Stimulated activated naive CD8-positive, alpha-beta T cell treated with anti-CD3 and anti-CD28 coated beads, Interleukin-15, amount 100 ng/mL, for 72 hours (primary cell): ENCODE data around the gene LGALS3BP.
A peak's percentile ranks its signal among the peaks of the same experiment; 100 is the strongest.

Experiments
- ATAC-seq: fragments of 150-1000 bp; cut with Tn5 transposase; 2 replicates; pipeline ENCODE4 v1.10.0; 2021; ENCODE audit warnings: mild to moderate bottlenecking, moderate library complexity
- DNase-seq, 2 donors: peaks; one replicate each; pipeline ENCODE4 v3.0.0; 2021 to 2022
- H3K27ac Mint-ChIP-seq, 2 donors: one replicate each; pipeline ENCODE4 v1.8.0; 2022; ENCODE audit warnings: mild to moderate bottlenecking in 2 of 2, mixed read lengths in 2 of 2, moderate library complexity in 2 of 2
- H3K27me3 Mint-ChIP-seq: one replicate; pipeline ENCODE4 v1.8.0; 2022; ENCODE audit warnings: mixed read lengths
- H3K4me1 Mint-ChIP-seq: one replicate; pipeline ENCODE4 v1.8.0; 2022; ENCODE audit warnings: mild to moderate bottlenecking, mixed read lengths
- H3K4me3 Mint-ChIP-seq, 2 donors: one replicate each; pipeline ENCODE4 v1.8.0; 2022; ENCODE audit warnings: mild to moderate bottlenecking in 2 of 2, mixed read lengths in 2 of 2, moderate library complexity in 1 of 2
- H3K9me3 Mint-ChIP-seq, 2 donors: one replicate each; pipeline ENCODE4 v1.8.0; 2022; ENCODE audit warnings: mixed read lengths in 2 of 2

Gene LGALS3BP

GRCh38 chr17:79019632-79020584 lies 40.2 kb upstream of the LGALS3BP start:
- Mint-ChIP-seq H3K4me3 (no peak overlapping the region), H3K27ac (no peak overlapping the region), H3K27me3 (peaks cover 38% of the 10 kb centered on the region), H3K4me1 (peaks cover 16% of the 10 kb centered on the region), H3K9me3 (no peaks in the 10 kb centered on the region)
- DNase-seq: peak; percentile 35 to 54
- peak; percentile 72 for ATAC-seq

GRCh38 chr17:79019261-79019631 lies 39.5 kb upstream of the LGALS3BP start:
- peaks cover 31% of the 10 kb centered on the region for H3K27me3 Mint-ChIP-seq
- no peak for DNase-seq
- H3K27ac Mint-ChIP-seq: no peak overlapping the region
- no peak overlapping the region for H3K4me3 Mint-ChIP-seq
- peaks cover 9% of the 10 kb centered on the region for H3K4me1 Mint-ChIP-seq
- peaks cover 0 to under 1% of the 10 kb centered on the region in 2 donors for H3K9me3 Mint-ChIP-seq
- ATAC-seq: no peak

- Mint-ChIP-seq H3K27me3 (peaks cover 22% of the 10 kb centered on the region), H3K9me3 (peaks cover 0 to 5% of the 10 kb centered on the region in 2 donors), H3K4me3 (no peak overlapping the region), H3K27ac (no peak overlapping the region), H3K4me1 (no peaks in the 10 kb centered on the region)
- no peak for DNase-seq
- no peak for ATAC-seq
Measured at GRCh38 chr17:79018370-79018695, 38.6 kb upstream of the LGALS3BP start.

DNA sequence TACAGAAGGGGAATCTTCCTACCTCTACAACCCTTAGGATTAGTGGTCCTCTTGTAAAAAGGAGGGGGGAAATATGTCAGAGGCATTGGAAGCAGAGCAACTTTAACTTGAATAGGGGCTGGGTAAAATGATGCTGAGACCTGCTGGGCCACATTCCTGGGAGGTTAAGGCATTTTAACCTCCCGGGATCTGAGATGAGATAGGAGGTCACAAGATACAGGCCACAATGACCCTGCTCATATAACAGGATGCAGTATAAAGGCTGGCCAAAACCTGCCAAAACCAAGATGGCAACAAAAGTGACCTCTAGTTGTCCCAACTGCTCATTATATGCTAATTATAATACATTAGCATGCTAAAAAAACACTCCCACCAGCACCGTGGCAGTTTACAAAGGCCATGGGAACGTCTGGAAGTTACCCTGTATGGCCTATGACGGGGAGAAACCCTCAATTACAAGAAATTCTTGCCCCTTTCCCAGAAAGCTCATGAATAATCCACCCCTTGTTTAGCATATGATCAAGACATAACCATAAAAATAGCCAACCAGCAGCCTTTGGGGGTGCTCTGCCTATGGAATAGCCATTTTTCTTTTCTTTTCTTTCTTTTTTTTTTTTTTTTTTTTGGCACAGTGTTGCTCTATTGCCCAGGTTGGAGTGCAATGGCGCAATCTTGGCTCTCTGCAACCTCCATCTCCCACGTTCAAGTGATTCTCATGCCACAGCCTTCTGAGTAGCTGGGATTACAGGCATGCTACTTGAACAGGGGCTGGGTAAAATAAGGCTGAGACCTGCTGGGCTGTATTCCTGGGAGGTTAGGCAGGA lies 38.0 kb upstream of the LGALS3BP start:
- ATAC-seq (no peak), DNase-seq (no peak)
- Mint-ChIP-seq H3K27me3 (peaks cover 16% of the 10 kb centered on the region), H3K4me1 (no peaks in the 10 kb centered on the region), H3K4me3 (no peak overlapping the region), H3K27ac (no peak overlapping the region), H3K9me3 (peaks cover 0 to 5% of the 10 kb centered on the region in 2 donors)

DNA sequence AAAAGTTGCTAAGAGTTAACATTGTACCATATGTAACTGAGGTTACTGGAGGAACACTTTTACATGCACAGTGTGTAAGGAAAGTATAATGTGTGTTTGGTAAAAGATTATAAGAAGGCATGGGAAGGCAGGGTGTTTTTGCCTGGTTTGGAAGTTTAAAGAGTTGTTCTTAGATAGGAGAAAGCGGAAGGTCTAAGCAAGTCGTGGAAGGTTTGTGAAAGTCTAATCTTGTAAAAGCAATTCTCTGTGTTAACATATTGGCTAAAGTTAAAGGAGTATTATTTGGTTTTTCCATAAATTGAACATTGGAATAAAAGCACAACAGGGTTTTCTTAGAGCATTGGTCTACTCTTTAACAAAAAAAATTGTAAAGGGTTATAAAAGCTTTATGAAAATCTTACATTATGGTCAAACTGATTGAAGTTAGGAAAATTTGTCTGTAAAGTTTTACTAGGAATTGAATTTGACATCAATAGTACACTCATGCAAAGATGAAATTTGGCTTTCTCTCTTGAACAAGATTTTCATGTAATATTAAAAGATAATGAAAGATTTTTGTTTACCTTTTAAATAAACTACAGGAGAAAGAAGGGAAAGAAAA lies 34.5 kb upstream of the LGALS3BP start:
- no peak overlapping the region for H3K4me3 Mint-ChIP-seq
- ATAC-seq (no peak), DNase-seq (no peak)
- peaks cover 0 to 5% of the 10 kb centered on the region in 2 donors for H3K9me3 Mint-ChIP-seq
- peaks cover 12% of the 10 kb centered on the region for H3K4me1 Mint-ChIP-seq
- H3K27me3 Mint-ChIP-seq: no peaks in the 10 kb centered on the region
- H3K27ac Mint-ChIP-seq: no peak overlapping the region

DNA sequence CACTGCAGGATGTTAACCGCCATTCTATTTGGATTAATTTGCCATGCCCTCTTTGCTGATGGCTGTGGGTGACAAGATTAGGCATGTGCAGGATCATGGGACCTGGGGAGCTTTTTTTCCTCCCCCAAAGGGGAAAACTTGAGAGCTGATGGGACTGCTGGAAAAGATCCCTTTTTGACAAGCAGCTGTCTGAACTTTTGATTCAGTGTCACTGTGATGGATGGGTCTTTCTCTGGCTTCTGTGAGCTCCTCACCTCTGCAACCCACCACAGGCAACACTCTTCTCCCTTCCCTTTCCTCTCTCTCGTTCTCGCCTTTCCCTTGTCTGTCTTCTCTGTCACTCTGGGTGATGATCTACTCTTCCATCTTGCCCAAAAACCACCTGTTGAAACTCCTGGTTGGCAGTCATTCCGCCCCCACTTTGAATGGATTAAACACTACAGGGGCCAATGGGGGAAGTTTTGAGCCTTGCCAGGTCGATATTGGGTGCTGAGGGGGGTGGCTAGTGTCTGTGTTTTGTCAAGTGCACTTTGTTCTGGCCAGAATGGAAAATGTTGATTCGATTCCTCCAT lies 32.9 kb upstream of the LGALS3BP start:
- no peak overlapping the region for H3K27ac Mint-ChIP-seq
- ATAC-seq: no peak
- H3K27me3 Mint-ChIP-seq: no peaks in the 10 kb centered on the region
- peaks cover 26% of the 10 kb centered on the region for H3K4me1 Mint-ChIP-seq
- no peak overlapping the region for H3K4me3 Mint-ChIP-seq
- H3K9me3 Mint-ChIP-seq: peaks cover 0 to 5% of the 10 kb centered on the region in 2 donors
- DNase-seq: no peak

DNA sequence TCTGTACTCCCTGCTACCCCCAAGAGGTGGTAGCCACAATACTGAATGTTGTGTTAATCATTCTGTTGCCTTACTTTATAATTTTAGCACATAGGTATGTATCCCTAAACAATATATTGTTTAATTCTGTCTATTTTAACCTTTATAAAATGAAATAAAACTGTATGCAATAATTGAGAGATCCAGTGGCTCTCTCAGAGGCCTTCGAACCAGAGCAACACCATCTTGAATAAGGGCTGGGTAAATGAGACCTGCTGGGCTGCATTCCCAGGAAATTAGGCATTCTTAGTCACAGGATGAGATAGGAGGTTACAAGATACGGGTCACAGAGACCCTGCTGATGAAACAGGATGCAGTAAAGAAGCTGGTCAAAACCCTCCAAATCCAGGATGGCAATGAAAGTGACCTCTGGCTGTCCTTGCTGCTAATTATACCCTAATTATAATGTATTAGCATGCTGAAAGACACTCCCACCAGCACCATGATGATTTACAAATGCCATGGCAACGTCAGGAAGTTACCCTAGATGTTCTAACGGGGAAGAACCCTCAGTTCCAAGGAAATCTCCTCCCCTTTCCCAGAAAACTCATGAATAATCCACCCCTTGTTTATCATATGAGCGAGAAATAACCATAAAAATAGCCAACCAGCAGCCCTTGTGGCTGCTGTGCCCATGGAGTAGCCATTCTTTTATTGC lies 31.9 kb upstream of the LGALS3BP start:
- peaks cover 36% of the 10 kb centered on the region for H3K4me1 Mint-ChIP-seq
- ATAC-seq (no peak), DNase-seq (no peak)
- no peak overlapping the region for H3K4me3 Mint-ChIP-seq
- no peaks in the 10 kb centered on the region for H3K27me3 Mint-ChIP-seq
- H3K9me3 Mint-ChIP-seq: peaks cover 0 to 5% of the 10 kb centered on the region in 2 donors
- no peak overlapping the region for H3K27ac Mint-ChIP-seq

DNA sequence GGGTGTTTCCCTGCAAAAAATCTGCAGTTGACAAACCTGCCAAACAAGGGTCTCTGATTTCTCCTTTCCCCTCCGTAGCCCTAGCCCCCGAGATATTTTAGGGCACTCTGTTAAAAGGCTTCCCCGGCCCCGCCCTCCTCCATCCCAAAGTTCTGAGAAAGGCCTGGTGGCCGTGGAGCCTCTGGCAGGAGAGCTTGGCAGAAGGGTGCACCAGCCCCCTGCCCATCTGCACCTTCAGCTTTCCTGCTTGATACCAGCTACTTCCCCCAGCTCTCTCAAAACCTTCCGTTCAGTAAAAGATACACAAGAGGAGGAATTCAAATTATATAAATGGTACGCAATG lies 30.6 kb upstream of the LGALS3BP start:
- H3K27me3 Mint-ChIP-seq: no peaks in the 10 kb centered on the region
- ATAC-seq: no peak

DNA sequence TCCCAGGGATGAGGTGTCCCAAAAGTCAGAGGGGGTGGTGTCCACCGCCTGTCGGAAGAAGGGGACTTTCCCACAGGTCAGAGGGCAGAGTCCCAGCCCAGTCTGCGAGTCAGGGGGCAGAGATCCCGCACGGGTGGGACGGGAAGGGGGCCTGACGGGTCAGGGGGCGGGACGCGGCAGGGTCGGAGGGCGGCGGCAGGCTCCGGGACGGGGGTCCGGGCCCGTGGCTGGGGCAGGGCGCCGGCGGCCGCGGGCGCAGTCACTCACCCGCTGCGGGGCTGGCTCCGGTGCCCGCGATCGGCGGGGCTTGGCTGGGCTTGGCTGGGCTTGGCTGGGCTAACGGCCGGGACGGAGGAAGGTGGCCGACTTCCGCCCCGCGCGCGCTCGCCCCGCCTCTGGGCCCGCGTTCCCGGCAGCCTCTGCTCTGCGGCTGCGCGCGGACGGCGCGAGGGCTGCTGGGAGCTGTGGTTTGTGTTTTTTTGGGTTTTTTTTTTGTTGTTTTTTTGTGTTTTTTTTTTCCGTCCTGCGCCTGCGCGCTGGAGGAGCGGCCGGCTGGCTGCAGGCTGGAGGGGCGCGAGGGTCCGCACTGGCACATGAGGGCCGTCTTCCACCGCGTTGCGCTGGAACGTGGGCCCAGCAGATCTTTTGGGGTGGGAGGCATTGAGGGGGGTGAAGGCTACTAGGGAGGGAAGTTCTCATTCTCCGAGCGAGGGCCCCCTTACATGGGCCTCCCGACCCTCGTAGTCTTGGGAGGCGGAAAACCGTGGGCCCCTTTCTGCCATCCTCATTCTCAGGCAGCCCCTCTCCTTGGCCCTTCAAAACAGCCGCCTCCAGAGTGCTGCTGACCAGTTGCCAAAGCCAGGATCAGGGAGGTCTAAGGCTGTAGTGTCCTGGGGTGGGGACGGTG lies 29.9 kb upstream of the LGALS3BP start, which contains the start of gene CANT1:
Gene CANT1 (minus strand): TSS at position 368 of the 907 bp plus-strand sequence. CDS start 12,142 bp downstream, outside the sequence.
- Mint-ChIP-seq H3K27ac (peak within 1 kb of the TSS; percentile 89 to 97), H3K27me3 (no peaks in the 10 kb centered on the region), H3K9me3 (peaks cover 0 to 5% of the 10 kb centered on the region in 2 donors), H3K4me3 (peak within 1 kb of the TSS; percentile 87 to 96), H3K4me1 (peaks cover 52% of the 10 kb centered on the region)
- DNase-seq: peak; percentile 83 to 86
- peak; percentile 95 for ATAC-seq

More for the DNA sequence above, 30.6 kb upstream of the LGALS3BP start:
- peak overlapping the region; percentile 87 to 96 for H3K4me3 Mint-ChIP-seq
- peaks cover 50% of the 10 kb centered on the region for H3K4me1 Mint-ChIP-seq
- H3K27ac Mint-ChIP-seq: peak overlapping the region; percentile 89 to 97
- no peak for DNase-seq
- H3K9me3 Mint-ChIP-seq: peaks cover 0 to 5% of the 10 kb centered on the region in 2 donors

- ATAC-seq (peak; percentile 27), DNase-seq (no peak)
- H3K4me3 Mint-ChIP-seq: peak overlapping the region; percentile 87 to 92
- H3K27me3 Mint-ChIP-seq: no peaks in the 10 kb centered on the region
- H3K9me3 Mint-ChIP-seq: no peaks in the 10 kb centered on the region
- H3K27ac Mint-ChIP-seq: peak overlapping the region; percentile 89 to 97
- H3K4me1 Mint-ChIP-seq: peaks cover 52% of the 10 kb centered on the region
Measured at GRCh38 chr17:79008666-79009387, 29.1 kb upstream of the LGALS3BP start.

DNA sequence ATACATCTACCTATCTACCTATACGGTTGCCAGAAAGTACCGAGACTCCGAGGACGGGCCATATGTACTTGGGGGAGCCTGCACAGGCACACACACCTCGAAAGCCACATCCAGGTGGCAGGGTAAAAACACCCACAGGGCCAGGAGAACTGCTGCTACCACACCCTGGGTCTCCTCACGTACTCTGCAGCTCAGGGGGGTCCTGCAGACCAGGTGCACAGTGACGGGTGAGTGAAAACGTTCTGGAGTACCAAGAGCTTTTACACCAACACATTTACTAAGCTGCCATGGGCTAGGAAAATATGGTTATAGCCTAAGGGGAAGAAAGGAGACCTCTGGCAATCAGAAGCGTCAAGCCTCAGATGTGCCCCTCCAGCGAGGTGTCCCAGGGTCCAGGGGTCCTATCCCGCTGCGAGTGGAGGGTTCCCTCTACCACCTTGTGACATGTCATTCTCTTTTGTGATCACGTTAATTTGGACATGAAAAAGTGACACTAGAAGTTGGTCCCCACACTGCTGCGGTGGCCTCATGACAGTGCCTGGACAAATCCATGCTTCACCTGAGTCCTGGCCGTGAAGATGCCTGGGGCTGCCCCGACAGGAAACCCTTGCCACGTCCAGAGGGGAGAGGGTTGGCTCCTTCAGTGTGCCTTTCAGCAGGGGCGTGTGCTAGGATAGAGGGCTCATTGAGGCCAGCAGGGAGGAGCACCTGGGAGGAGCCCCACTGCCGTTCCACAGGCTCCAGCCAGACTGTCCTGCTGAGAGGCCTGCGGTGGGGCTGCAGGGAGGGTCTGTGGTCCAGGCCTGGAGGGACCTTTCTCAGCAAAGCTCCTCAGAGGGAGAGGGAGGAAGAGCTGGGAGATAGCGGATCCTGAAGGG lies 28.0 kb upstream of the LGALS3BP start:
- peak overlapping the region; percentile 30 to 89 for H3K27ac Mint-ChIP-seq
- ATAC-seq: no peak
- peaks cover 57% of the 10 kb centered on the region for H3K4me1 Mint-ChIP-seq
- peak overlapping the region; percentile 87 to 92 for H3K4me3 Mint-ChIP-seq
- no peaks in the 10 kb centered on the region for H3K9me3 Mint-ChIP-seq
- DNase-seq: no peak
- H3K27me3 Mint-ChIP-seq: no peaks in the 10 kb centered on the region

- Mint-ChIP-seq H3K4me1 (peaks cover 61% of the 10 kb centered on the region), H3K27me3 (no peaks in the 10 kb centered on the region), H3K9me3 (no peaks in the 10 kb centered on the region), H3K4me3 (peak overlapping the region; percentile 87 to 92), H3K27ac (peak overlapping the region in 1 of 2 donors; percentile 82)
- no peak for DNase-seq
- no peak for ATAC-seq
Measured at GRCh38 chr17:79006794-79007503, 27.2 kb upstream of the LGALS3BP start.
